GM19035 (cell line): ENCODE results near the gene PCLAF.
"Not testable (repeated sequence)": the region's sequence is repeated elsewhere in the genome, so short reads cannot be mapped to it uniquely, and the experiment has no call there.

ENCODE experiments used
- ATAC-seq: cut with Tn5 transposase; IDR thresholded peaks from one replicate; pipeline ENCODE4 v1.9.1; 2021; ENCODE audit not compliant: unreplicated experiment

PCLAF gene

GRCh38 chr15:64326458-64326857, 54.8 kb downstream of the PCLAF start:
- not testable (repeated sequence) for ATAC-seq

- ATAC-seq, result no peak
These were observed 56.9 kb downstream of the PCLAF start for GRCh38 chr15:64324165-64324877.

- no peak for ATAC-seq
These were observed 66.0 kb downstream of the PCLAF start for GRCh38 chr15:64315216-64315615.

- no peak for ATAC-seq
These were observed 66.8 kb downstream of the PCLAF start for GRCh38 chr15:64314456-64314855.
